ENCODE results near the gene PTPRN2. TPM values are rescaled to one million over a fixed set of nuclear protein-coding genes. Genes with fewer than 3 reads are reported as not detected.

Gene PTPRN2
- polyA plus RNA-seq, 1 of the 3 experiments (the other 2 are of a cell fraction) = 4.0 TPM

GRCh38 chr7:157523371-157523765 lies 1064.3 kb downstream of the PTPRN2 start:
- H2AFZ ChIP-seq (ENCODE audit: low read depth) = no peak overlapping the region
- TF ChIP-seq EZH2phosphoT487 (IDR thresholded peaks at IDR 0.05; ENCODE audit: borderline replicate concordance, low read depth) (no peak), FOXJ3 (CRISPR knock-in tag; IDR thresholded peaks at IDR 0.05) (no peak), ZBTB33 (IDR thresholded peaks at IDR 0.05; ENCODE audit: borderline replicate concordance, low read depth) (no peak), MEF2A (IDR thresholded peaks at IDR 0.05; ENCODE audit: borderline replicate concordance, low read depth) (no peak), MXI1 (IDR thresholded peaks at IDR 0.05; ENCODE audit: low read depth, low read length) (no peak), GATA2 (CRISPR knock-in tag; IDR thresholded peaks at IDR 0.05) (no peak), RCOR1 (IDR thresholded peaks at IDR 0.05; ENCODE audit: low read length) (no peak), PBX3 (IDR thresholded peaks at IDR 0.05) (no peak), JUND (IDR thresholded peaks at IDR 0.05) (no peak), SIN3A (IDR thresholded peaks at IDR 0.05; ENCODE audit: borderline replicate concordance, low read depth, low read length) (no peak), TEAD4 (IDR thresholded peaks at IDR 0.05; ENCODE audit: borderline replicate concordance, insufficient read depth) (no peak), TCF12 (IDR thresholded peaks at IDR 0.05) (no peak)
- no peaks in the 10 kb centered on the region for H3K9me2 ChIP-seq
- no peak overlapping the region for H3K4me3 ChIP-seq (ENCODE audit: low read depth in 2 of 2, low read length in 1 of 2)
- H3K79me2 ChIP-seq (ENCODE audit: insufficient read depth) = no peaks in the 10 kb centered on the region
- no peaks in the 10 kb centered on the region for H3F3A ChIP-seq (replicated peaks; ENCODE audit: insufficient read depth)
- H3K9me3 ChIP-seq = no peaks in the 10 kb centered on the region
- no peaks in the 10 kb centered on the region for H3K4me1 ChIP-seq (ENCODE audit: control insufficient read depth in 1 of 2, insufficient read depth in 2 of 2, low read depth in 1 of 2, low read length in 1 of 2)
- H3K27ac ChIP-seq (ENCODE audit: low read depth in 2 of 2, low read length in 1 of 2) = no peak overlapping the region
- ChIA-PET CTCF (no interaction called here), POLR2A (no interaction called here)
- 62% methylated on average over 7 of the region's 13 CpGs for WGBS (ENCODE audit: low lambda C conversion rate)
- H3K36me3 ChIP-seq (replicated peaks in 1 of 2; ENCODE audit: control insufficient read depth in 1 of 2, insufficient read depth in 2 of 2, low read length in 1 of 2) = no peaks in the 10 kb centered on the region
- H3K9ac ChIP-seq = no peak overlapping the region
- DNase-seq = no peak
- H3K4me2 ChIP-seq = no peak overlapping the region
- no peaks in the 10 kb centered on the region for H4K20me1 ChIP-seq (ENCODE audit: insufficient read depth)
- no peaks in the 10 kb centered on the region for H3K27me3 ChIP-seq (ENCODE audit: insufficient read depth)

- Histone ChIP-seq H3K9ac (no peak overlapping the region), H4K20me1 (ENCODE audit: insufficient read depth) (no peaks in the 10 kb centered on the region), H3F3A (replicated peaks; ENCODE audit: insufficient read depth) (no peaks in the 10 kb centered on the region), H3K27me3 (ENCODE audit: insufficient read depth) (no peaks in the 10 kb centered on the region), H3K79me2 (ENCODE audit: insufficient read depth) (no peaks in the 10 kb centered on the region), H3K36me3 (replicated peaks in 1 of 2; ENCODE audit: control insufficient read depth in 1 of 2, insufficient read depth in 2 of 2, low read length in 1 of 2) (no peaks in the 10 kb centered on the region), H3K27ac (ENCODE audit: low read depth in 2 of 2, low read length in 1 of 2) (no peak overlapping the region), H3K4me3 (ENCODE audit: low read depth in 2 of 2, low read length in 1 of 2) (no peak overlapping the region), H3K4me2 (no peak overlapping the region), H3K9me3 (no peaks in the 10 kb centered on the region), H3K4me1 (ENCODE audit: control insufficient read depth in 1 of 2, insufficient read depth in 2 of 2, low read depth in 1 of 2, low read length in 1 of 2) (no peaks in the 10 kb centered on the region), H3K9me2 (no peaks in the 10 kb centered on the region), H2AFZ (ENCODE audit: low read depth) (no peak overlapping the region)
- POLR2A ChIA-PET = no interaction called here
- DNase-seq = no peak
- CTCF ChIA-PET = no interaction called here
- 55% methylated on average over 6 of the region's 9 CpGs for WGBS (ENCODE audit: low lambda C conversion rate)
- TF ChIP-seq MAX (IDR thresholded peaks at IDR 0.05; ENCODE audit: low read depth) (no peak), MEF2A (IDR thresholded peaks at IDR 0.05; ENCODE audit: borderline replicate concordance, low read depth) (no peak), RFX5 (IDR thresholded peaks at IDR 0.05; ENCODE audit: low read length) (no peak), REST (IDR thresholded peaks at IDR 0.05; ENCODE audit: low read depth, low read length) (no peak), POLR2AphosphoS5 (IDR thresholded peaks at IDR 0.05; ENCODE audit: low read depth, low read length) (no peak), RCOR1 (IDR thresholded peaks at IDR 0.05; ENCODE audit: low read length) (no peak), TAF1 (IDR thresholded peaks at IDR 0.05; ENCODE audit: borderline replicate concordance, low read depth, low read length) (no peak), YY1 (IDR thresholded peaks at IDR 0.05; ENCODE audit: low read depth) (no peak), IRF3 (IDR thresholded peaks at IDR 0.05; ENCODE audit: low read depth, low read length) (no peak), NFIC (IDR thresholded peaks at IDR 0.05; ENCODE audit: borderline replicate concordance) (no peak)
Observed at GRCh38 chr7:157522954-157523353, 1064.7 kb downstream of the PTPRN2 start.
